ENCODE data around the gene NELFA.
"Not testable (repeated sequence)": the region's sequence is repeated elsewhere in the genome, so short reads cannot be mapped to it uniquely, and the experiment has no call there.

The NELFA gene

GRCh38 chr4:2040391-2041238 is 31.8 kb upstream of the NELFA start:
- DNase-seq = no peak

DNA sequence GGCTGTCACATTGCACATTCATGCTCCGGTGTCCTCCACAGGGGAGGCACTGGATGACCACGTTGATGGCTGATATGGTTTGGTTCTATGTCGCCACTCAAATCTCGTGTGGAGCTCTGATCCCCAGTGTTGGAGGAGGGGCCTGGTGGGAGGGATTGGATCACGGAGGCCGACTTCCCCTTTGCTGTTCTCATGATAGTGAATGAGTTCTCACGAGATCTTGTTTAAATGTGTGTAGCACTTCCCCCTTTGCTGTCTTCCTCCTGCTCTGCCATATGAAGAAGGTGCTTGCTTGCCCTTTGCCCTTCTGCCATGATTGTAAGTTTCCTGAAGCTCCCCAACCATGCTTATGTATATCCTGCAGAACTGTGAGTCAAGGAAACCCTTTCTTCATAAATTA is 28.1 kb upstream of the NELFA start:
- no peak for DNase-seq

GRCh38 chr4:2036327-2036726 is 27.6 kb upstream of the NELFA start:
- no peak for DNase-seq

GRCh38 chr4:2031161-2031560 is 22.4 kb upstream of the NELFA start:
- not testable (repeated sequence) for DNase-seq

- not testable (repeated sequence) for DNase-seq
Measured at GRCh38 chr4:2027120-2027519, 18.3 kb upstream of the NELFA start.

DNA sequence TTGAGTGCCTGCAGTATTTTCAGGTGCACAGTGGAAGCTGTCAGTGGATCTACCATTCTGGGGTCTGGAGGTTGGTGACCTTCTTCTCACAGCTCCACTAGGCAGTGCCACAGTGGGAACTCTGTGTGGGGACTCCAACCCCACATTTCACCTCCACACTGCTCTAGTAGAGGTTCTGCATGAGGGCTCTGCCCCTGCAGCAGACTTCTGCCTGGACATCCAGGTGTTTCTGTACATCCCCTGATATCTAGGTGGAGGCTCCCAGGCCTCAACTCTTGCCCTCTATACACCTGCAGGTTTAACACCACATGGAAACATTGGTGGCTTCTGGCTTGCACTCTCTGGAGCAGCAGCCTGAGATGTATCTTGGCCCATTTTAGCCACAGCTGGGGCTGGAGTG is 17.0 kb upstream of the NELFA start:
- no peak for DNase-seq

DNA sequence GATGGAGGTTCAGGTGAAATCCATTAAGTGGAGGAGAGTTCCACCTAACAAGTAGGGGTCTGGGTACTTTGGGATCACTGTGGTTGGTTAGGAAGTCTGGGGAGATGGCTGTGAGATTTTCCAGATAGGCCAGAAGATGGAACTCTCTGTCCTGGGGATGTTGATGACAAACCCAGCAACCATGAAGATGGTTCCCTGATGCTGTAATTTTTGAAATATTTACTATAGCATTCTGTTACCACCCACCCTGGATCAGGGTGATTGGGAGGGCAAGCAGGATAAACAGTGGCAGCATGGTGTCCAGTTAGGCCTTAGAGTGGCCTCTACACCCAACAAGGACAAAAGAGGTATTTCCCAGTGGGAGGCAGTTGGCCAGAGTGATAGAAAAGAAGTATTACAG is 15.9 kb upstream of the NELFA start:
- no peak for DNase-seq

DNA sequence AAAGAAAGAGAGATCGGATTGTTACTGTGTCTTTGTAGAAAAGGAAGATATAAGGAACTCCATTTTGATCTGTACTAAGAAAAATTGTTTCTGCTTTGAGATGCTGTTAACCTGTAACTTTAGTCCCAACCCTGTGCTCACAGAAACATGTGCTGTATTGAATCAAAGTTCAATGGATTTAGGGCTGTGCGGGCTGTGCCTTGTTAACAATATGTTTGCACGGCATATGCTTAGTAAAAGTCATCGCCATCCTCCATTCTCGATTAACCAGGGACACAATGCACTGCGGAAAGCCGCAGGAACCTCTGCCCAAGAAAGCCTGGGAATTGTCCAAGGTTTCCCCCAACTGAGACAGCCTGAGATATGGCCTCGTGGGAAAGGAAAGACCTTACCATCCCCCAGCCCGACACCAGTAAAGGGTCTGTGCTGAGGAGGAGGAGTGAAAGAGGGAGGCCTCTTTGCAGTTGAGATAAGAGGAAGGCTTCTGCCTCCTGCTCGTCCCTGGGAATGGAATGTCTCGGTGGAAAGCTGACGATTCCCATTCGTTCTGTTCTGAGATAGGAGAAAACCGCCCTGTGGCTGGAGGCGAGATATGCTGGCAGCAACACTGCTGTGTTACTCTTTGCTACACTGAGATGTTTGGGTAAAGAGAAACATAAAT is 12.7 kb upstream of the NELFA start:
- DNase-seq = not testable (repeated sequence)

DNA sequence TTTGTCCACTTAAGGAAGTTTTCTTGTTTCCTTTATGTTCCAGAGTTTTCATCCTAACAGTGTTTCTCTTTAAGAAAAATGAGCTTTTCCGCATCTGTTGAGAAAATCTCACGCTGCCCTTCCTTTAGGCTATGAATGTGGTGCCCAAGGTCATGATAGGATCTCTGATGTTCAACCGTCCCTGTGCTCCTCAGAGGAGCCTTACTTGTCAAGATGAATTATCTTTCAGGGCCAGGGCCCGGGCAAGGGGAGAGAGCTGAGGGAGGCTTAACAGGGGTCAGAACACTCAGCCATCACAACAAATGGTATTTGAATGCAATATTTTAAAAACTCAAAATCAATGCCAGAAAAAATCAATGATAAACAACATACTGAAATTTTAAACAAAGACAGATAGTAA is 6.2 kb upstream of the NELFA start:
- DNase-seq = no peak

DNA sequence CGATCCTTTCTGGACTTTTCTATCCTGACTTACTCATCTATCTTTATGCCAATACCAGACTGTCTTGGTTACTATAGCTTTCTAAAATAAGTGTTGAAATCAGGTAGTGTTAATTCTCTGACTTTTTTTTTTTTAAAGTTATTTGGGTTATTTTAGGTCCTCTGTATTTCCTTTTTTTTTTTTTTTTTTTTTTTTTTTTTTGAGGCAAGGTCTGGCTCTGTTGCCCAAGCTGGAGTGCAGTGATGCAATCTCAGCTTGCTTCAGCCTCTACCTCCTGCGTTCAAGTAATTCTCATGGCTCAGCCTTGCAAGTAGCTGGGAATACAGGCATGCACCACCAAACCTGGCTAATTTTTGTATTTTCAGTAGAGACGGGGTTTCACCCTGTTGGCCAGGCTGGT is 2.8 kb upstream of the NELFA start:
- DNase-seq = no peak

- peak; percentile 47 for DNase-seq
Measured at GRCh38 chr4:2009651-2010233, 968 bp upstream of the NELFA start.

DNA sequence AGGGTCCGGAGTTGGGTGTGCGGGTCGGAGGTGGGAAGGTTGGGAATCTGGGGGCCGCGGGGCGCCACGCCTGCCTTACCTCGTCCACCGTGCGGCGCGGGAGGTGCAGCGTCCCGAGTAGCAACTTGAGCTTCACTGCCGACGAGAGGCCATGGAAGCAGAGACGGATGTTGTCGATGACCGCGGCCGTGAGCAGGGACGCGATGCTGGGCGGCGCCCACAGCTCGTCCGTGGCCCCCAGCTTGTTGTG is 178 bp downstream of the NELFA start:
- no peak for DNase-seq

DNA sequence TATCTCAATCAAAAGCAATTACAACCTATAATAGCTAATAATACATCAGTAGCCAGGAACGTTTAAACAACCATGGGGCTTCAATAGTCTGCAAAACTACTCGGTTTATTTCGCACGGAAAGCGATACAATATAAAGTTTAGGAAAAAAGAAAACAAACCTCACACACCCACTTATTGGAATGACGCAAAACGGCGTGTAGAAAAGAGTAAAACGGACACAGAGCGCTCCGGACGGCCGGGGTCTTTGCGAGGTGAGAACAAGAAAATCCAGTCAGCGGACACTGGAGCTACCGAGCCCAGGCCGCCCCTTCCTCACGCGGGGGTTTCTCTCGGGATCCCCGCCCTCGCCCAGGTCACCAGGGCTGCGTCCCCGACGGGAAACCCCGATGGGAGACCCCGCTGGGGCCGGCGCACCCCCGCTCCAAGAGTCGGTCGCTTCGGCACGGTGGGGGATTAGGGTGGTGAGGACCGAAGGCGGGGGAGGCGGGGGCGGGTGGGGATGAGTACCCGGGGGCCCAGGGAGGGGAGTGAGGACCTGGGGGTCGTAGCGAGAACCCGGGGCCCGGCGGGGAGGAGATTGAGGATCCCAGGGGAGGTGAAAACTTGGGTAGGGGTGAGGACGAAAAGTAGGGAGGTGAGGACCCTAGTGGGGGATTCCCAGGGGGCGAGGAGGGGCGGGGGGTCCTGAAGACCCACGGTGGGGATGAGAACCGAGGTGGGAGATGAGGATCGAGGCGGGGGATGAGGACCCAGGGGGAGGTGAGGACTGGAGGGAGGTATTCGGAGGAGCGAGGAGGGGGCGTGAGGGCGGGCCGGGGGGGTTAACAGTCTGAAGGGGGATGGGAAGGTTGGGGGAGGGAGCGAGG is 737 bp downstream of the NELFA start:
- DNase-seq = peak; percentile 19

DNA sequence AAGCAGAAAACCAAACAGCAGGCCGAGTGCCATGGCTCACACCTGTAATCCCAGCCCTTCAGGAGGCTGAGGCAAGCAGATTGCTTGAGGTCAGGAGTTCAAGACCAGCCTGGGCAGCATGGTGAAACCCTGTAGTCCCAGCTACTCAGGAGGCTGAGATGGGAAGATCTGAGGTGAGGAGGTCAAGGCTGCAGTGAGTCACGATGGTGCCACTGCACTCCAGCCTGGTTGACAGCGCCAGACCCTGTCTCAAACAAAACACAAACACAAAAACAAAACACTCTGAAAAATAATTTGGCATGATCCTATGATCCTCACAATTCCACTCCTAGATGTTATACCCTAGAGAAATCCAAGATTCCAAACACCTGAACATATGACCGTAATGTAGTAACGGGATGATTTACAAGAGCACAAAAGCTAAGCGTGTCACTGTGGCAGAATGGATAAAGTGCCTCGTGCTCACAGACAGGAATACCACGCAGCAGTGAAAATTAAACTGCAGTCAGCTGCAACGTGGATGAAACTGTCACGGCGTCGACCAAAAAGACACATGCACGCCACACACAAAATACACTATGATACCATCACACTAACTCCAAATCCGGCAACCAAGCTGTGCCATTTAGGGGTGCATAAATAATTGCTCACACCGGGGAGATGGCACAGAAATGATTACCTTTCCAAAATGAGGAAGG is 1.7 kb downstream of the NELFA start:
- DNase-seq = no peak

GRCh38 chr4:2006367-2006766 is 2.4 kb downstream of the NELFA start:
- DNase-seq = no peak

DNA sequence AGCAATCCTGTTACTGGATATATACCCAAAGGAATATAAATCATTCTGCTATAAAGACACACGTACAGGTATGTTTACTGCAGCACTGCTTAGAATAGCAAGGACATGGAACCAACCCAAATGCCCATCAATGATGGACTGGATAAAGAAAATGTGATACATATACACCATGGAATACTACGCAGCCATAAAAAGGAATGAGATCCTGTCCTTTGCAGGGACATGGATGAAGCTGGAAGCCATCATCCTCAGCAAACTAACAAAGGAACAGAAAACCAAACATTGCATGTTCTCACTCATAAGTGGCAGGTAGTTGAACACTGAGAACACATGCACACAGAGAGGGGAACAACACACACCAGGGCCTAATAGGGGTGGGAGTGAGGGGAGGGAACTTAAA is 5.4 kb downstream of the NELFA start:
- not testable (repeated sequence) for DNase-seq

GRCh38 chr4:1999308-1999707 is 9.5 kb downstream of the NELFA start:
- not testable (repeated sequence) for DNase-seq

GRCh38 chr4:1998296-1998695 is 10.5 kb downstream of the NELFA start:
- no peak for DNase-seq

DNA sequence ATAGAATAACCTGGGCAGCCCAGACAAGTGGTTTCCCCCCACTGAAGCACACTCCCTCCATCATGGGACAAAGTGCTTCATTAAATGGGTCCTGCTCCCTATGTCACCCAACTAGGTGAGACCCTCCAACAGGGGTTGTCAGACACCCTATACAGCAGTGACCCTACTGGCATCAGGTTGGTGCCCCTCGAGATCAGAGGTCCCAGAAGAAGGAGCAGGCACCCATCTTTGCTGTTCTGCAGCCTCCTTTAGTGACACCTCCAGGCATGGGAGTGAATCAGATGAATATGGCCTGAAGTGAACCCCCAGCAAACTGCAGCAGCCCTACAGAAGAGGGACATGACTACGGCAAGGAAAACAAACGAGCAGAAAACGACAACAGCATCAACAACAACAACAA is 11.1 kb downstream of the NELFA start:
- DNase-seq = no peak

- DNase-seq = no peak
Measured at GRCh38 chr4:1996866-1997611, 11.7 kb downstream of the NELFA start.

GRCh38 chr4:1994938-1995337 is 13.8 kb downstream of the NELFA start:
- DNase-seq = no peak

All from activated CD8-positive, alpha-beta memory T cell treated with anti-CD3 and anti-CD28 coated beads, Interleukin-2, amount 50 U/mL, for 4 hours (primary cell).